GM12878 (cell line): Measurements from ENCODE around the gene GCDH. TPM values are rescaled to one million over a fixed set of nuclear protein-coding genes. Genes with fewer than 3 reads are reported as not detected.

Experiments used
- CHD1 ChIP-seq: IDR thresholded peaks from 2 replicates; pipeline ENCODE4 v1.6.1; 2012; ENCODE audit warnings: low read depth, low read length, improper control_type of control experiment
- ETV6 ChIP-seq, 2 experiments: fragments of 450-650 bp in 1 of 2; IDR thresholded peaks in 1 of 2; conservative IDR thresholded peaks in 1 of 2; 2 replicates each; pipeline ENCODE4 v1.6.1; 2014; ENCODE audit warnings: antibody characterized with exemption in 1 of 2, borderline replicate concordance in 1 of 2, low read depth in 1 of 2, mild to moderate bottlenecking in 1 of 2, moderate library complexity in 1 of 2
- HDAC6 ChIP-seq: fragments of 200-600 bp; sonication (generic); IDR thresholded peaks from one replicate; pipeline ENCODE4 v1.8.0; 2017; ENCODE audit warnings: antibody characterized with exemption; ENCODE audit not compliant: unreplicated experiment
- IRF4 ChIP-seq: IDR thresholded peaks from 2 replicates; pipeline ENCODE4 v1.6.1; 2011; ENCODE audit warnings: low read depth, low read length
- KLF5 ChIP-seq: fragments of 450-650 bp; IDR thresholded peaks from 2 replicates; pipeline ENCODE4 v1.6.1; 2014; ENCODE audit warnings: mild to moderate bottlenecking; ENCODE audit not compliant: partially characterized antibody
- MEF2B ChIP-seq: fragments of 450-650 bp; IDR thresholded peaks from 2 replicates; pipeline ENCODE4 v1.6.1; 2018; ENCODE audit warnings: mild to moderate bottlenecking, moderate library complexity; ENCODE audit not compliant: partially characterized antibody, poor library complexity, severe bottlenecking
- MTA3 ChIP-seq: IDR thresholded peaks from 2 replicates; pipeline ENCODE4 v1.6.1; 2012; ENCODE audit warnings: low read length, inconsistent platforms, borderline replicate concordance
- MYB ChIP-seq: fragments of 150-350 bp; IDR thresholded peaks from 2 replicates; pipeline ENCODE4 v1.6.1; 2014; ENCODE audit warnings: mild to moderate bottlenecking, low read depth, low read length, borderline replicate concordance
- NFIC ChIP-seq: IDR thresholded peaks from 2 replicates; pipeline ENCODE4 v1.6.1; 2012; ENCODE audit warnings: low read depth, mild to moderate bottlenecking, inconsistent platforms, low read length, moderate library complexity
- NFYB ChIP-seq: IDR thresholded peaks from 2 replicates; pipeline ENCODE4 v1.6.1; 2011; ENCODE audit warnings: low read depth, mild to moderate bottlenecking, low read length, improper control_type of control experiment, moderate library complexity; ENCODE audit not compliant: insufficient read depth
- PAX8 ChIP-seq: fragments of 450-650 bp; IDR thresholded peaks from 2 replicates; pipeline ENCODE4 v1.6.1; 2017; ENCODE audit warnings: mild to moderate bottlenecking, moderate library complexity
- PKNOX1 ChIP-seq: fragments of 450-650 bp; IDR thresholded peaks from 2 replicates; pipeline ENCODE4 v1.6.1; 2016; ENCODE audit warnings: mild to moderate bottlenecking
- PRDM15 ChIP-seq: fragments of 450-650 bp; formaldehyde crosslinking; IDR thresholded peaks from 2 replicates; pipeline ENCODE4 v1.4.0; 2020; ENCODE audit warnings: mild to moderate bottlenecking, moderate library complexity
- SMAD1 ChIP-seq: fragments of 450-650 bp; IDR thresholded peaks from 2 replicates; pipeline ENCODE4 v1.6.1; 2018; ENCODE audit warnings: mild to moderate bottlenecking, low read depth; ENCODE audit not compliant: partially characterized antibody
- TCF3 ChIP-seq: IDR thresholded peaks from 2 replicates; pipeline ENCODE4 v1.6.1; 2012; ENCODE audit warnings: low read depth, mild to moderate bottlenecking, low read length, borderline replicate concordance; ENCODE audit not compliant: insufficient read depth
- USF2 ChIP-seq: IDR thresholded peaks from 2 replicates; pipeline ENCODE4 v1.6.1; 2011; ENCODE audit warnings: low read depth, low read length, improper control_type of control experiment, borderline replicate concordance
- ZBTB40 ChIP-seq: fragments of 450-650 bp; IDR thresholded peaks from 2 replicates; pipeline ENCODE4 v1.6.1; 2016; ENCODE audit warnings: mild to moderate bottlenecking, moderate library complexity, borderline replicate concordance
- ZSCAN29 ChIP-seq: fragments of 450-650 bp; IDR thresholded peaks from 2 replicates; pipeline ENCODE4 v1.6.1; 2017; ENCODE audit warnings: mild to moderate bottlenecking, moderate library complexity
- polyA plus RNA-seq, 11 experiments: library from polyadenylated mRNA; depleted of rRNA in 4 of 11; unstranded in 6 of 11; stranded (reverse) in 5 of 11; fragments of >200 nt; fragmentation: Nextera tagmentation in 4 of 11; fragmentation: Illumina TruSeq in 1 of 11; extraction: Ambion mirVana in 4 of 11; extraction: Trizol in 1 of 11; gene quantifications; 1 replicate in 1 of 11; 2 replicates in 10 of 11; pipeline versions ENCODE4 v1.2.1 to v1.2.3, GENCODE V29; 2011 to 2016; ENCODE audit warnings: inconsistent platforms in 2 of 11, missing spikeins in 2 of 11, low read depth in 1 of 11
- total RNA-seq, 4 experiments: library from RNA; depleted of rRNA in 3 of 4; stranded (reverse); fragments of >200 nt in 3 of 4; fragmentation: Illumina TruSeq in 1 of 4; extraction: Trizol in 1 of 4; gene quantifications; 2 replicates each; pipeline versions ENCODE4 v1.2.1 to v1.2.3, GENCODE V29; 2013 to 2021

The GCDH gene
- total and polyA plus RNA-seq, 10 of the 15 experiments (the other 5 are each of a cell fraction or from before 2014, with no cell fraction given), result 4.2 to 69.4 (median 39.7) TPM

- TF ChIP-seq ZBTB40, result no peak
- no peak for TF ChIP-seq ETV6 (conservative IDR thresholded peaks at IDR 0.05 in 1 of 2, IDR thresholded peaks at IDR 0.05 in 1 of 2; ENCODE audit: borderline replicate concordance in 1 of 2, low read depth in 1 of 2)
- no peak for TF ChIP-seq CHD1
- no peak for TF ChIP-seq SMAD1
- TF ChIP-seq IRF4, result peak; percentile 80
- TF ChIP-seq KLF5, result no peak
- TF ChIP-seq MYB, result no peak
- TF ChIP-seq TCF3, result peak; percentile 84; the same call in 1 of the 2 replicates
- TF ChIP-seq PRDM15 (CRISPR knock-in tag), result no peak
- TF ChIP-seq PAX8, result no peak
- peak; percentile 29; the same call in 1 of the 2 replicates for TF ChIP-seq NFIC
- peak; percentile 74 for TF ChIP-seq HDAC6
- TF ChIP-seq MEF2B, result no peak
- peak; percentile 20 for TF ChIP-seq USF2
- no peak for TF ChIP-seq MTA3
- TF ChIP-seq NFYB, result no peak
- TF ChIP-seq ZSCAN29, result no peak
- TF ChIP-seq PKNOX1, result peak; percentile 55; the same call in 1 of the 2 replicates
Observed at GRCh38 chr19:12881172-12881808, 9.7 kb upstream of the GCDH start, which contains the start of gene DNASE2 (continued).
